22Rv1 (cell line): ENCODE data around the gene CDIP1.
"Not testable (repeated sequence)": the region's sequence is repeated elsewhere in the genome, so short reads cannot be mapped to it uniquely, and the experiment has no call there.

Experiments
- H3K27ac ChIP-seq: fragments of 450-650 bp; 2 replicates; pipeline ENCODE4 v1.5.1; 2017
- ZFX ChIP-seq: fragments of 450-650 bp; IDR thresholded peaks from 2 replicates; pipeline ENCODE4 v1.6.1; 2017; ENCODE audit warnings: antibody characterized with exemption, borderline replicate concordance
- TF ChIP-seq, protein P1 (sequence below): fragments of 450-650 bp; IDR thresholded peaks from 2 replicates; pipeline ENCODE4 v1.5.1; 2017; ENCODE audit warnings: mild to moderate bottlenecking

Gene CDIP1

DNA sequence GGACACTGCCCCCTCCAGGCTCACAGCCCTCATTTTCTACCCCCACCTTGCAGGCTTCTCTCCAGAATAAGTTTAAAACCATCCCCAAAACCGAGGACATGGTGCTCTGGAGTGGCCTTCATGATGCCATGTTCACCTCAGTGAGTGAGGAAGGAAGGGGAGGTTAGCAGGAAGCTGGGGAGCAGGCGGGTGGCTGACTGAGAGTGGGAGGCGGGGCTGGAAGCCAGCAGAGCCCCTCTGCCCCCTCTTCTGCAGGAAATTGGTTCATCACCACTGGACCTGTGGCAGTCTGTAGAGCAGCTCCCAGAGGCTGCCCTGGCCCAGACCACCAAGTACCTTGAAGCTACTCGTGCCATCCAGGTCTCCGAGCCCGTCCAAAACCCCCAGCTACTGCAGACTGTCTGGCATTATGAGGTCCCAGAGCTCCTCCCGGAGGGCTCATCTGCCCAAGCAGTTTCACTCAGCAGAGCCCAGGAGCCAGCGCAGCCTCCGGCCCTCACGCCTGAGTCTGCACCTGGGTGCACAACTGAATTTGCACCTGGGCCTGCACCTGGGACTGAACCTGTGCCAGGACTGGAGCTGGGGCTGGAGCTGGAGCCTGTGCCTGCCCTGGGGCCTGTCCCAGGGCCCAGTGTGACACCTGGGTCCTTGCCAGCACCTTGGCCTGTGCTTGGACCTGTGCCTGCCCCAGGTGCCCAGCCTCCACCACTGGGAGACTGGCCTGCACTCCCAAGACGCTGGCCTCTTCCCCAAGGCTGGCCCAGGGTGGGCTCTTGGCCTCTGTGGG lies 36.5 kb upstream of the CDIP1 start:
- TF ChIP-seq ZFX, result no peak
- TF ChIP-seq, protein P1, sequence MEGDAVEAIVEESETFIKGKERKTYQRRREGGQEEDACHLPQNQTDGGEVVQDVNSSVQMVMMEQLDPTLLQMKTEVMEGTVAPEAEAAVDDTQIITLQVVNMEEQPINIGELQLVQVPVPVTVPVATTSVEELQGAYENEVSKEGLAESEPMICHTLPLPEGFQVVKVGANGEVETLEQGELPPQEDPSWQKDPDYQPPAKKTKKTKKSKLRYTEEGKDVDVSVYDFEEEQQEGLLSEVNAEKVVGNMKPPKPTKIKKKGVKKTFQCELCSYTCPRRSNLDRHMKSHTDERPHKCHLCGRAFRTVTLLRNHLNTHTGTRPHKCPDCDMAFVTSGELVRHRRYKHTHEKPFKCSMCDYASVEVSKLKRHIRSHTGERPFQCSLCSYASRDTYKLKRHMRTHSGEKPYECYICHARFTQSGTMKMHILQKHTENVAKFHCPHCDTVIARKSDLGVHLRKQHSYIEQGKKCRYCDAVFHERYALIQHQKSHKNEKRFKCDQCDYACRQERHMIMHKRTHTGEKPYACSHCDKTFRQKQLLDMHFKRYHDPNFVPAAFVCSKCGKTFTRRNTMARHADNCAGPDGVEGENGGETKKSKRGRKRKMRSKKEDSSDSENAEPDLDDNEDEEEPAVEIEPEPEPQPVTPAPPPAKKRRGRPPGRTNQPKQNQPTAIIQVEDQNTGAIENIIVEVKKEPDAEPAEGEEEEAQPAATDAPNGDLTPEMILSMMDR, result no peak

DNA sequence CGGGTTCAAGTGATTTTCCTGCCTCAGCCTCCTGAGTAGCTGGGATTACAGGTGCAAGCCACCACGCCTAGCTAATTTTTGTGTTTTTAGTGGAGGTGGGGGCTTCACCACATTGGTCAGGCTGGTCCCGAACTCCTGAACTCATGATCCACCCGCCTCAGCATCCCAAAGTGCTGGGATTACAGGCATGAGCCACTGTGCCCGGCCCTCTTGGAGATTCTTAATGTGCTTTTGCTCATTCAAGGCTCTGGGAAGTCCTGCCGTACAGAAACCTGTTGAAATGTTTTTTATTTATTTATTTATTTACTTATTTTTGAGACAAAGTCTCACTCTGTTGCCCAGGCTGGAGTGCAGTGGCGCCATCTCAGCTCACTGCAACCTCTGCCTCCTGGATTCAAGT lies 35.4 kb upstream of the CDIP1 start:
- not testable (repeated sequence) for H3K27ac ChIP-seq

More for the DNA sequence above, 36.5 kb upstream of the CDIP1 start:
- H3K27ac ChIP-seq, result no peak overlapping the region

DNA sequence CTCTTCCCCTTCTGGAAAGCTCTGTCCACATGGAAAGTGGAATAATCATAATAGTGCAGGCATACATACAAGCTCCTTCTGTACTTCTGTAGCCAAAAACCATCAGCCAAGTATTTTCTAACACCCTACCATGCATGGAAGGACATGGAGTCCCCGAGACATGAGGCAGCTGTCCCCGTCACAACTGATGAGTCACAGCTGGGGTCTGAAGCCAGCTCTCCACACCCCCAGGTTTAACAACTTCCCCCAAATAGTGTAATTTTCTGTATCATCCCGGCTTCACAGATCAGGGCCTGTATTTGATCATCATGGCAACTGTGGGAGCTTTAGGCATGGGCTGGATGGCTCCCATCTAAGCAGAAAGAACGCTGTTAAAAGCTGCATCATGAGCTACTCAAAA lies 34.1 kb upstream of the CDIP1 start:
- TF ChIP-seq ZFX, result no peak
- TF ChIP-seq, protein P1, result no peak

DNA sequence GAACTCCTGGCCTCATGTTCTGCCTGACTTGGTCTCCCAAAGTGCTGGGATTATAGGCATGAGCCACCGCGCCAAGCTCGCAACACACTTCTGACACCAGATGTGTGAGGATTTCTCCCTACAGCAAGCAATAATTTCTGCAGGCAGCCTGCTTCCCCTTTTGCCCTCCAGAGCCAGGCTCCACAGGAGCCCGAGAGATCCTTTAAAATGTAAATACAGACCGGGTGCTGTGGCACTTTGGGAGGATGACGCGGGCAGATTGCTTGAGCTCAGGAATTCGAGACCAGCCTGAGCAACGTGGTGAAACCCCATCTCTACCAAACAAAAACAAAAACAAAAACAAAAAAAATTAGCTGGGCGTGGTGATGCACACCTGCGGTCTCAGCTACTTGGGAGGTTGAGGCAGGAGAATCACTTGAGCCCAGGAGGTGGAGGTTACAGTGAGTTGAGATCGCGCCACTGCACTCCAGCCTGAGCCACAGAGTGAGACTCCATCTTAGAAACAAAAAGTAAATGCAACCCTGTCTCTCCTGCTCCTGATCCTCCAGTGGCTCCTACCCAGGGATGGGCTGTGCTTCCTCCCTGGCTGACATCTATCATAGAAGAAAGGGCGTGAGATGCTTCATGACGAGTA lies 32.2 kb upstream of the CDIP1 start:
- TF ChIP-seq ZFX, result no peak
- TF ChIP-seq, protein P1, result no peak
- no peak overlapping the region for H3K27ac ChIP-seq

More for the DNA sequence above, 34.1 kb upstream of the CDIP1 start:
- no peak overlapping the region for H3K27ac ChIP-seq

DNA sequence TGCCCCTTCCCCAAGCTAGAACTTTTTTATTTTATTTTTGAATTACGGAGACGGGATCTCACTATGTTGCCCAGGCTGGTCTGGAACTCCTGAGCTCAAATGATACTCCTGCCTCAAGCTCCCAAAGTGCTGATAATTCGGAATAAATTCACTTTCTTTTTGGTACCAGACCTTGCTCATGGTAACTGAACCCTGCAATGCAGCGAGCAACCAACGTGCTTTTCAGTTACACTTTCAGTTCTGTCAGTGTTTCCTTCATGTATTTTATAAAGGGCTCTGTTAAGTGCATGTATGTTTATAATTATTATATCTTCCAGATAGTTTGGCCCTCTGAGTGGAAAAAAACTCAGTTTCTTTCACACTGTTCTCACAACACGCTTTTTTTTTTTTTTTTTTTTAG lies 31.5 kb upstream of the CDIP1 start:
- H3K27ac ChIP-seq, result no peak overlapping the region
- TF ChIP-seq, protein P1, result no peak
- TF ChIP-seq ZFX, result no peak

DNA sequence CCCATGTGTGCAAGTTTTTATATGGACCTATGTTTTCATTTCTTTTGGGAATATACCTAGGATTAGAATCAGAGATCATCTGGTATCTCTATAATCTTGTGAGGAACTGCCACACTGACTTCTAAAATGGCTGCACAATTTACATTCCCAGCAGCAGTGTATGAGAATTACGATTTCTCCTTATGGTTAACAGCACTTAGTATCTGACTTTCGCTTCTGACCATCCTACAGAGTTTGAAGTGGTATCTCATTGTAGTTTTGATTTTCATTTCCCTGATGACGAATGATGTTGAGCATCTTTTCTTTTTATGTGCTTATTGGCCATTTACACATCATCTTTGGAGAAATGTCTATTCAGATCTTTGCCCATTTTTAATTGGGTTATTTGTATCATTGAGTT lies 27.6 kb upstream of the CDIP1 start:
- TF ChIP-seq, protein P1, result no peak
- TF ChIP-seq ZFX, result no peak
- no peak overlapping the region for H3K27ac ChIP-seq

DNA sequence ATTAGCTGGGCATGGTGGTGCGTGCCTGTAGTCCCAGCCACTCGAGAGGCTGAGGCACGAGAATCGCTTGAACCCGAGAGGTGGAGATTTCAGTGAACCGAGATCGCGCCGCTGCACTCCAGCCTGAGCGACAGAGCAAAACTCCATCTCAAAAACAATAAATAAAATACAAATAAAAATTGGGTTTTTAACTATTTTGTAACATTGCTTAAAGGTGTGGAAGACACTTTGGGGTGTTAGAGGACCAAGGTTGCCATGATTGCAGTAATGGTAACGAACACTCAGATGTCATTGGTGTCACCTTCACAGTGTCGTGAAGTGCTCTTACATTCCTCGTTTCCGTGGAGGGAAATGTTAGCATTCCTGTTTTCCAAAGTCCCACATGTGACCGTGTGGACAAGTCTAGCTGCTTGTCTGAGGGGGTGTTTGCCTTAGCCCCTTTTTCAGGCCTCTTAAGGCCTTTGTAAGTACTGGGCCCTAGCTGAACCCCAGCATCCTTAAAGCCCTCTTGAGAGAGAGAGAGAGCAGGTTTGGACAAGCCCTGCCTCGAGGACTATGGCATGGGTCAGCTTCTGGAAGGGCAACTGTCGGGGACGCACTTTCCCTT lies 26.2 kb upstream of the CDIP1 start:
- no peak overlapping the region for H3K27ac ChIP-seq
- TF ChIP-seq, protein P1, result no peak
- no peak for TF ChIP-seq ZFX
